Esophagus (tissue), 2 donors: ENCODE data around the gene PARD3. TPM values are rescaled to one million over a fixed set of nuclear protein-coding genes. Genes with fewer than 3 reads are reported as not detected.

ENCODE experiments used
- H3K27ac ChIP-seq, 2 donors: one replicate each; pipeline ENCODE4 v1.5.1; 2013; ENCODE audit warnings: low read depth in 2 of 2, mild to moderate bottlenecking in 2 of 2, inconsistent platforms in 1 of 2, low read length in 1 of 2, moderate library complexity in 1 of 2
- H3K27me3 ChIP-seq, 2 donors: one replicate each; pipeline ENCODE4 v1.6.1; 2013; ENCODE audit warnings: low read length in 2 of 2, control low read depth in 1 of 2, mild to moderate bottlenecking in 1 of 2; ENCODE audit not compliant: insufficient read depth in 2 of 2, control insufficient read depth in 1 of 2
- H3K36me3 ChIP-seq, 2 donors: one replicate each; pipeline ENCODE4 v1.6.1; 2013; ENCODE audit warnings: low read length in 1 of 2; ENCODE audit not compliant: control insufficient read depth in 2 of 2, insufficient read depth in 2 of 2
- H3K4me1 ChIP-seq, 2 donors: one replicate each; pipeline ENCODE4 v1.6.1; 2013; ENCODE audit warnings: low read length in 1 of 2; ENCODE audit not compliant: control insufficient read depth in 2 of 2, insufficient read depth in 2 of 2
- H3K4me3 ChIP-seq, 2 donors: one replicate each; pipeline ENCODE4 v1.5.1; 2013; ENCODE audit warnings: low read length in 2 of 2, mild to moderate bottlenecking in 2 of 2, low read depth in 1 of 2, moderate library complexity in 1 of 2
- H3K9me3 ChIP-seq, 2 donors: one replicate each; pipeline ENCODE4 v1.6.1; 2013; ENCODE audit warnings: mild to moderate bottlenecking in 2 of 2, low read depth in 1 of 2, low read length in 1 of 2, moderate library complexity in 1 of 2; ENCODE audit not compliant: control insufficient read depth in 2 of 2, insufficient read depth in 1 of 2
- whole genome bisulfite sequencing, 2 donors: extraction: QIAGEN DNeasy Blood & Tissue Kit; methylation state at CpG; one replicate each; pipeline ENCODE4 v1.1.7; 2013; 5-methylcytosine and 5-hydroxymethylcytosine counted together
- polyA plus RNA-seq, 2 donors: library from polyadenylated mRNA; stranded (reverse); fragments of 200-250 nt; gene quantifications; one replicate each; pipeline ENCODE4 v1.2.3, GENCODE V29; 2013
- donor health status: healthy with polysubstance abuse.
- donor health status: Bipolar disorder and iron deficiency.

The PARD3 gene
- polyA plus RNA-seq, 2 donors = 40.3 to 71.3 TPM

GRCh38 chr10:34721208-34721840, 93.8 kb downstream of the PARD3 start:
- no peaks in the 10 kb centered on the region for H3K9me3 ChIP-seq
- WGBS, 2 donors = 66 to 71% methylated on average over 5 of the region's 5 CpGs
- no peaks in the 10 kb centered on the region for H3K36me3 ChIP-seq
- H3K27me3 ChIP-seq = no peaks in the 10 kb centered on the region
- H3K4me3 ChIP-seq = no peak overlapping the region
- peak overlapping the region; percentile 49 to 79 for H3K27ac ChIP-seq
- peaks cover 6 to 9% of the 10 kb centered on the region in 2 donors for H3K4me1 ChIP-seq

- H3K9me3 ChIP-seq = no peaks in the 10 kb centered on the region
- peak overlapping the region; percentile 47 to 64 for H3K27ac ChIP-seq
- H3K36me3 ChIP-seq = no peaks in the 10 kb centered on the region
- 29 to 73% methylated on average over 1 of the region's 1 CpG for WGBS, 2 donors
- no peak overlapping the region for H3K4me3 ChIP-seq
- H3K27me3 ChIP-seq = no peaks in the 10 kb centered on the region
- H3K4me1 ChIP-seq = peaks cover 6 to 8% of the 10 kb centered on the region in 2 donors
These were observed 95.3 kb downstream of the PARD3 start for GRCh38 chr10:34719746-34720145.

DNA sequence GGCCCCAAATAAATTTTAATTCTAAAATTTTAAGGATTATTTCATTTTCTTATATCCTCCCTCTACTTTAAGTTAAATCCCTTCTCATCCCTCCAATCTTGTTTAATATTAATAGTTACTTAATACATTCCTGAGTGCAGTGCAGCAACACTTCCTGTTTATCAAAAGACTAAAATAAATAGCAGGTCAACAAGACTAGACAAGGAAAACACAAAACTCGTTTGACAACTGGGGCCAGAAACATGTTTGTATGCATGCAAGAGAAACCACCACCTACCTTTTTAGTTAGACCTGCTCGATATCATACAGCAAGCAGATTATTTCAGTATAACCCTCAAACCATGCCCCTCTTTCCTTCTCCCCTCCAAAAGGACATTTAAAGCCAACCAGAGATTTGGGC, 95.8 kb downstream of the PARD3 start:
- no peaks in the 10 kb centered on the region for H3K9me3 ChIP-seq
- H3K27me3 ChIP-seq = no peaks in the 10 kb centered on the region
- 37 to 46% methylated on average over 2 of the region's 2 CpGs for WGBS, 2 donors
- peaks cover 5 to 6% of the 10 kb centered on the region in 2 donors for H3K4me1 ChIP-seq
- H3K4me3 ChIP-seq = no peak overlapping the region
- no peaks in the 10 kb centered on the region for H3K36me3 ChIP-seq
- peak overlapping the region in 1 of 2 donors; percentile 64 for H3K27ac ChIP-seq

- H3K36me3 ChIP-seq = no peaks in the 10 kb centered on the region
- 88 to 89% methylated on average over 7 of the region's 7 CpGs for WGBS, 2 donors
These were observed 97.7 kb downstream of the PARD3 start for GRCh38 chr10:34717429-34717828.

GRCh38 chr10:34716958-34717357, 98.1 kb downstream of the PARD3 start:
- Histone ChIP-seq H3K36me3 (no peaks in the 10 kb centered on the region), H3K4me3 (no peak overlapping the region), H3K27me3 (no peaks in the 10 kb centered on the region), H3K4me1 (peaks cover 6 to 7% of the 10 kb centered on the region in 2 donors), H3K27ac (no peak overlapping the region), H3K9me3 (no peaks in the 10 kb centered on the region)
- WGBS, 2 donors = 40 to 41% methylated on average over 1 of the region's 1 CpG

More at GRCh38 chr10:34717429-34717828, 97.7 kb downstream of the PARD3 start:
- H3K9me3 ChIP-seq = no peaks in the 10 kb centered on the region
- no peak overlapping the region for H3K4me3 ChIP-seq
- peaks cover 4 to 6% of the 10 kb centered on the region in 2 donors for H3K4me1 ChIP-seq
- no peak overlapping the region for H3K27ac ChIP-seq
- no peaks in the 10 kb centered on the region for H3K27me3 ChIP-seq

DNA sequence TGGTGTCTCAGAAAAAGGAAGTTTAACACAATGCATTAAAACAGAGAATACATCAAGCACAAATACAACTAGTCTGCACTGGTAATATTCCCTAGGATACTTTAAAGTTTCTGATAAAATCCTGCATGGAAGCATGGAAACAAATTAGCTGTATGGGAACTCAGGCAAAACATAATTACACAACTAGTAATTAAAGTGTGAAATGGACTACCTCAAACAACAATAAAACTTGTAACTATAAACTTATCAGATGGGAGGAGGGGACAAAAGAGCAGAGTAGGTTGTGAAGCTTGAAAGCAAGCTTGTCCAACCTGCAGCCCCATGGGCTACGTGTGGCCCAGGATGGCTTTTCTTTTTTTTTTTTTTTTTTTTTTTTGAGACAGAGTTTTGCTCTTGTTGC, 98.9 kb downstream of the PARD3 start:
- no peak overlapping the region for H3K27ac ChIP-seq
- H3K4me1 ChIP-seq = peaks cover 6 to 12% of the 10 kb centered on the region in 2 donors
- no peaks in the 10 kb centered on the region for H3K9me3 ChIP-seq
- no peaks in the 10 kb centered on the region for H3K36me3 ChIP-seq
- H3K4me3 ChIP-seq = no peak overlapping the region
- H3K27me3 ChIP-seq = no peaks in the 10 kb centered on the region
- WGBS, 2 donors = 59 to 72% methylated on average over 1 of the region's 1 CpG

- H3K4me1 ChIP-seq = peaks cover 8 to 15% of the 10 kb centered on the region in 2 donors
- no peak overlapping the region for H3K4me3 ChIP-seq
- no peaks in the 10 kb centered on the region for H3K9me3 ChIP-seq
- no peak overlapping the region for H3K27ac ChIP-seq
- 93% methylated on average over 8 of the region's 8 CpGs for WGBS, 2 donors
- no peaks in the 10 kb centered on the region for H3K27me3 ChIP-seq
- H3K36me3 ChIP-seq = no peaks in the 10 kb centered on the region
These were observed 99.4 kb downstream of the PARD3 start for GRCh38 chr10:34715511-34716187.

- no peaks in the 10 kb centered on the region for H3K27me3 ChIP-seq
- H3K27ac ChIP-seq = no peak overlapping the region
- H3K4me3 ChIP-seq = no peak overlapping the region
- peaks cover 8 to 15% of the 10 kb centered on the region in 2 donors for H3K4me1 ChIP-seq
- no peaks in the 10 kb centered on the region for H3K36me3 ChIP-seq
- H3K9me3 ChIP-seq = no peaks in the 10 kb centered on the region
- 52 to 56% methylated on average over 1 of the region's 1 CpG for WGBS, 2 donors
These were observed 101.2 kb downstream of the PARD3 start for GRCh38 chr10:34713875-34714274.

GRCh38 chr10:34711500-34711899, 103.6 kb downstream of the PARD3 start:
- peaks cover 6 to 13% of the 10 kb centered on the region in 2 donors for H3K4me1 ChIP-seq
- peak overlapping the region; percentile 71 to 75 for H3K27ac ChIP-seq
- no peak overlapping the region for H3K4me3 ChIP-seq
- H3K36me3 ChIP-seq = no peaks in the 10 kb centered on the region
- no peaks in the 10 kb centered on the region for H3K9me3 ChIP-seq
- H3K27me3 ChIP-seq = no peaks in the 10 kb centered on the region
- WGBS, 2 donors = 47 to 64% methylated on average over 3 of the region's 3 CpGs

GRCh38 chr10:34710391-34710751, 104.7 kb downstream of the PARD3 start:
- no peak overlapping the region for H3K4me3 ChIP-seq
- no peaks in the 10 kb centered on the region for H3K9me3 ChIP-seq
- H3K27me3 ChIP-seq = no peaks in the 10 kb centered on the region
- H3K4me1 ChIP-seq = peaks cover 6 to 15% of the 10 kb centered on the region in 2 donors
- WGBS, 2 donors = 44 to 63% methylated on average over 4 of the region's 4 CpGs
- H3K36me3 ChIP-seq = no peaks in the 10 kb centered on the region
- H3K27ac ChIP-seq = peak overlapping the region in 1 of 2 donors; percentile 72
